GM10847 (cell line): ENCODE data around the gene ZNF35.

Experiments
- POLR2A ChIP-seq: IDR thresholded peaks from 2 replicates; pipeline ENCODE4 v1.6.1; 2011; ENCODE audit not compliant: insufficient read length; ENCODE audit errors: extremely low read depth

Gene ZNF35

DNA sequence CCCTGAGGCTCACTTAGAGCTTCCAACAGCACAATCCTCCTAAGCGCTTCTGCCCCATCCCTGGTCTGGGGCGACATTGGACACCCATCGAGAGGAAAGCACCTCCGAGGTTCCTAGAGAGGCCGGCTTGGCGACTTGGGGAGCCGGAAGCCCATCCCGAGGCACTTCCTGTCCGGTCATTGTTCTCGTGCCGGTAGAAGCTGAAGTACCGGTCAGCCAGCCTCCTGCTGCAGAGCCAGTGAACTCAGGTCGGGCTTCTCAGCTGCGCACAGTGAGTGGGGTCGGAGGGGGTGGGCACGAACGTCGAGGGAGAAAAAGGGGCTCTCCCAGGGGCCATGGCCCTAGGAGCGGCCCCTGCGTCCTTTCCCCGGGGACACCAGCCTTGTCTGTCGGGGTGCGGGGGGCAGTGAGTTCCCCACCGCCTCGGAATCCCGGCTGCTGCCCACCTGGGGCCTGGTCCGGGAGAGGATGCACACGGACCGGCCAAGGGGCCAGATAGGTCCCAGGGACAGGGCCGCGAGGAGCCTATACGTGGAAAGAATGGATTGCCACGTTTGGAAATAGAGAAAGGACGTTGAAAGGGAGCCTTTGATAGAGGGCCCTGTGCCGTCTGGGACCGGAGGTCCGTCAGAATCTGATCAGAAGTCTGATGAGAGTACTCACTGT is at the start of gene ZNF35:
TSS of gene ZNF35 (plus strand) at position 169 of the 666 bp plus-strand sequence. CDS start 2,336 bp downstream, outside the sequence.
- TF ChIP-seq POLR2A, result peak; percentile 39

- no peak for TF ChIP-seq POLR2A
Measured at GRCh38 chr3:44601749-44602148, 46.8 kb upstream of the ZNF35 start.

DNA sequence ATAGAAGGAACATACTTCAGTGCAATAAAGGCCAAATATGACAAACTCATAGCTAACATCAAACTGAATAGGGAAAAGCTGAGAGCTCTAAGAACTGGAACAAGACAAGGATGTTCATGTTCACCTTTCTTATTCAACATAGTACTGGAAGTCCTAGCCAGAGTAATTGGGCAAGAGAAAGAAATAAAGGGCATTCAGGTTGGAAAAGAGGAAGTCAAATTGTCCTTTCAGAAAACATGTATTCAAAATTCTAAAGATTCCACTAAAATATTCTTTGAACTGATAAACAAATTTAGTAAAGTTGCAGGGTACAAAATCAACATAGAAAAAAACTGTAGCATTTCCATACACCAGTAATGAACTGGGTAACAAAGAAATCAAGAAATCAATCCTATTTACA is 35.9 kb upstream of the ZNF35 start:
- no peak for TF ChIP-seq POLR2A

DNA sequence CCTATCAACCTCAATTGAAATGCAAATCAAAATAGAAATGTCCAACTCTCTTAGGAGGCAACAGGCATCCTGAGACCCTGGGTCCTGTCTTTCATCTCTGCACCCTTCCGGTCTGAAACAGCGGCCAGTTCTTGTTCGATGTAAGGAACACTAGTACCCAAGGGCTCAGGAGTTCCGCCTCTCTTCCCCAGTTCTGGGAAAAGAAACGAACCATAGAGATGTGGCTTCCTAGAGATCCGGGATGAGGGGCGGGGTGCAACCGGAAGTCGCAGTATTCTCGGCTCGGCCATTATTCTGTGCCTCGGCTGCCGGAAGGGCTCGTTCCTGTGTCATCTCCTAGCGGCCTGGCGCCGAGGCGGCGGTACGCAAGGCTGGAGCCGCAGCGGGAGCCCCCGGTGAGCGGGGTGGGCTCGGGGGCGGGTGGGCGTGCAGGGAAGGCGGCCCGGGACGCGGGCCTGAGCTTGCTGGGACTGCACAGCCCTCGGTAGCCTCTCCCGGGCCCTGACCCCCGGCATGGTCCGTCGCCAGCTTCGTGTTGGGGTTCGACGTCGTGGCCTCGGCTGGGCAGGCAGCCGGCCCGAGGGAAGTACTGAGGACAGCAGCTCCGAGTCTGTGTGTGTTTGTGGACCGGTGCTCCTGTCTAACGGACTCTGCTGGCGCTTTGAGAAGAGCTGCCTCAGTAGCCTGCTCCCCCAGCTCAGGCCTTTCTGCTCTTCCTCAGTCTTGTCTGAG is 23.6 kb upstream of the ZNF35 start, which contains the start of gene ZNF197:
TSS of gene ZNF197 (plus strand) at position 288 of the 732 bp plus-strand sequence. CDS start 4,119 bp downstream, outside the sequence.
- TF ChIP-seq POLR2A, result peak; percentile 59

GRCh38 chr3:44628716-44629115 is 19.8 kb upstream of the ZNF35 start:
- TF ChIP-seq POLR2A, result no peak

DNA sequence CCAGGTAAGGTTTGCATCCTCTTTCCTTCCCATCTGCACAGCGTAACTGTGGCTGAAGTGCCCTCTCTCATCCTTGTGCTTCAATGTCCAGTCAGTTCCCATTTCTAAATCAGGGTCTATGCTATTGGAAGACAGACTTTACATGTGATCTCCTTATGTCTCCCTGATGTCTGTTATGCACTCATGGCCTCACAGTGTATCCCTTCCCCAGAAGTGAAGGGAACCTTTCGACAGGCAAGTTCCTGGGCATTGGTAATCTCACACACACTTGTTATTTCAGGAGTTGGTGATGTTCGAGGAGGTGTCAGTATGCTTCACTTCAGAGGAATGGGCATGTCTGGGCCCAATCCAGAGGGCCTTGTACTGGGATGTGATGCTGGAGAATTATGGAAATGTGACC is 16.3 kb upstream of the ZNF35 start:
- TF ChIP-seq POLR2A, result no peak

GRCh38 chr3:44642337-44642736 is 6.2 kb upstream of the ZNF35 start:
- TF ChIP-seq POLR2A, result no peak

GRCh38 chr3:44643024-44643423 is 5.5 kb upstream of the ZNF35 start:
- TF ChIP-seq POLR2A, result no peak

- no peak for TF ChIP-seq POLR2A
Measured at GRCh38 chr3:44647771-44648170, 761 bp upstream of the ZNF35 start.

- no peak for TF ChIP-seq POLR2A
Measured at GRCh38 chr3:44649709-44650108, 1.2 kb downstream of the ZNF35 start.

DNA sequence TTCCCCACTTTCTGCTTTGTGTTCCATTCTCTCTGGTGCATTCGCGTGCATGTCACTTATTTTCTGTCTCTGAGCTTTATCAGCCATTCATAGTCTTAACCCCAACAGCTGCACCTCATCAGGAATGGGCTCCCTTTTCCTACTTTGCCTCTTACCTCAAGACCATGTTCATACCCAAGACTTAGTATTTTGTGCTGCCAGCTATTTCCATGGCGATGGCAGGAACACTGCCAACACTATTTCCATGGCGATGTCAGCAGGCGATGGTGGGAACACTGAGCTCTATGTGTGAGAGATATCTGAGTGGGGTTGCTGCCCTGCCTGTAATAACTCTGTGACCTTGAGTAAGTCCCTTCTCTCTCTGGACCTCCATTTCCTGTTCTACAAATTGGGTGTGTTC is 5.5 kb downstream of the ZNF35 start:
- no peak for TF ChIP-seq POLR2A

- TF ChIP-seq POLR2A, result no peak
Measured at GRCh38 chr3:44659015-44659414, 10.5 kb downstream of the ZNF35 start.

GRCh38 chr3:44659434-44659833 is 10.9 kb downstream of the ZNF35 start:
- TF ChIP-seq POLR2A, result no peak

- TF ChIP-seq POLR2A, result no peak
Measured at GRCh38 chr3:44661189-44661588, 12.7 kb downstream of the ZNF35 start.

DNA sequence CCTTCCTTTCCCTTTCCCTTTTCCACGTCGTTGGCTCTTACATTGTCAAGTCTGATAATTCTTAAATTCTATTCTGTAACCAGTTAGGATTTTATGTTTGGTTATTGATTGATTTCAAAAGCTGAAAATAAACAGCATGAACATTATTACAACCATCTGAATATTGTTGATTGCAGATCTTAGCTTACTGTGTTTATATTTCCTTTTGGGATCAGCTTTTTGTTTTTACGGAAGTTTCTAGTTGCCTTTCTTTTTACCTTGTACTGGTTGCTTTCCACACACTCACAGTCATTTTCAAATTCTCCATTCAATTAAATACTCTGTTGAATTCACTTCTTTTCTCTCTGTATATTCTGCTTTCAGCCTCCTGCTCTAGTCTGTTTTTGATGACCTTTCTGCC is 16.6 kb downstream of the ZNF35 start:
- no peak for TF ChIP-seq POLR2A

- TF ChIP-seq POLR2A, result no peak
Measured at GRCh38 chr3:44666346-44666745, 17.8 kb downstream of the ZNF35 start.

- no peak for TF ChIP-seq POLR2A
Measured at GRCh38 chr3:44669760-44670159, 21.2 kb downstream of the ZNF35 start.

DNA sequence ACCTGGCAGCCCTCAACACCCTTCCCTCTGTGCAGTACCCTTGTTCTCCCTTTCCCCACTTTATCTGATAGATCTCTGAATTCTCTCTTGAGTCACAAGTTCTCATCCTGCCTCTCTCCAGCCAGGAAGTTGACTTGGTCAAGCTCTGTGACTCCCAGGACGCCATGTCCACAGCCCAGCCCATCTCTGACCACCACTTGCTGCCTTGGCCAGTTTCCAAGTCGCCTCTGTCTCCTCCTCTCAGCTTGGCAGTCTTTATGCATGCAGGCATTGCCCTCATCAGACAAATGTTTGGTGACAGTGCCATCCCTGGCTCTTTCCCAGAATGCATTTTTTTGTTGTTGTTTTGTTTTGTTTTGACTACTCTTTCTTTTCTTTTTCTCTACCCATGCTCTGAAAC is 25.7 kb downstream of the ZNF35 start:
- TF ChIP-seq POLR2A, result no peak
